ENCODE data around the gene FBRSL1.
"Not testable (repeated sequence)": the region's sequence is repeated elsewhere in the genome, so short reads cannot be mapped to it uniquely, and the experiment has no call there.

The FBRSL1 gene

DNA sequence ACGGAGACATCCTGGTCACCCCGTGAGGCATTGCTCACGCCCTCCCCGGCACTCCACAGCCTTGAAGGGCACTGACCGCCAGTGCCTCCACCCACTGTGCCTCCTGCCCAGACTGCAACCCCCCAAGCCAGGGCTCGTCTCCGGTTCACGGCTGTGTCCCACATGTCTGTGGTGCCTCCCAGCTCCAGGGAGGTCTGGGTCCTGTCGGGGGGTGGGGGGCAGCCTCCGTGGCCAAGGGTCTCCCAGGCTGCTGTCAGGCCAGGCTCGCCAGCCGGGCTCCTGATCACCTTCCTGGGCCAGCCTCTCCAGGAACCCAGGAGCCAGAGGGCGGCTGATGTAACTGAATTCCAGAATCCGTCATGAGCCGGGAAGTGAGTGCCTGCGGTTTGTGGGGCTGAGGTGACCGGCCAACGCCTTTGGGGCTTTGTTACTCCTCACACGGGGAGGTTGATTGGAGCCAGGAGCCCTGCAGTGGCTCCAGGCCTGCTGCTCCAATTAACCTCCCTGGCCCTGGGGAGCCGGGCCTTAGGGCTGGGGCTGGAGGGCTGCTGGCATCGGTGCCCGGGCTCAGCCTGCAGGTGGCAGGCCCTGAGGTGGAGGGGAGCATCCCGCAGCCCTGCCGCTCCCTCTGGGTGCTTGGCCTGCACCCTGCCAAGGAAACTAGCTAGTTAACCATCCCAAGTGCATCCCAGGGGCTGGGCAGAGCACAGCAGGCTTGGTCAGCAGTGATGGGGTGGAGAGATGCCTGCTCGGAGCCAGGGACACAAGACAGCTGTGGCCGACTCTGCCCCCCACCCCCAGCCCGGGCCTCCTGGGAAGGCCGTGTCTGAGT lies 36.4 kb upstream of the FBRSL1 start:
- DNase-seq (ENCODE audit: low read depth), result no peak

DNA sequence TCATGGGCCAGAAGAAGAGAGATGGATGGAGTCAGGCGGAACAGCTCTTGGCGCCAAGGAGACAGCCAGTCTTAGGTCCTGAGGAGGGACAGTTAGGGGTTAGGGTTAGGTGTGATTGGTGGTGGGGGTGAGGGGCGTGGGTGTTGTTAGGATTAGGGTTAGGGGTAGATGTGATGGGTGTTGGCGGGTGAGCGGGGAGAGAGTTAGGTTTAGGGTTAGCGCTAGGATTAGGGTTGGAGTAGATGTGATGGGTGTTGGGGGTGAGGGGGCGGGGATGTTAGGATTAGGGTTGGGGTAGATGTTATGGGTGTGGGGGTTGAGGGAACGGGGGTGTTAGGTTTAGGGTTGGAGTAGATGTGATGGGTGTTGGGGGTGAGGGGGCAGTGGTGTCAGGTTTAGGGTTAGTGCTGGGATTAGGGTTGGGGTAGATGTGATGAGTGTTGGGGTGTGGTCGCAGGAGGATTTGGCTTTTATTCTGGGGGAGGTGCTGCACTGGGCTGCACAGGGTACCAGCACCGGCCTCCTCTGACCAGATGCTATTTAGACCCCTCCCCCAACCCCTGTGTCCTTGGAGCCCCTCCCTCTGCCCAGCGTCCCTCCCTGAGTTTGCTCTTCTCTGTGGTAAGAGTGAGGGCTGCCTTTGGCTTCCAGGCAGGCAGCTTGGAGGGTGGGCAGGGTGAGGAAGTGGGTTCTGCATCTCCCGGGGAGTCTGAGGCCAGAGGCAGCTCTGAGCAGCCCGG lies 35.6 kb upstream of the FBRSL1 start:
- DNase-seq (ENCODE audit: low read depth), result no peak

DNA sequence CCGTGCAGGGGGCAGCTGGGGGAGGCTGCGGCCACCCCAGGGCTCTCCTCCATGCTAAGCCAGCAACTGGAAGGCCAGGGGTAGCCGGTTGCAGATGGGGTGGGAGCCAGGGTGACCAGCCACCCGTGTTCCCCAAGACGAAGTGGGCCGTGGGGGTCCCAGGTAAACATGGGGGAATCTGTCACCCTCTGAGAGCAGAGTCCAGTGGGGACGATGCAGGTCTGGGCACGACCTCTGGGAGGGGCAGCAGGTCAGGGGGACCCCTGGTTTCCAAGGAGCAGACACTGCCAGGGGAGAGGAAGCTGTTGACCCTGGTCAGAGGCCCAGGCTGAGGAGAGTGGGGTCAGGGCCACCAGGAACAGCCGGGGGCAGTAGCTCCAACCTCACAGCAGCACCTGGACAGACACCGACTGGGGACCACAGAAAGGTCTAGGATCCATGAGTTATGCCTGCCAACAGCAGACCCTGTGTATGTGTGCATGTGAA lies 35.0 kb upstream of the FBRSL1 start:
- no peak for DNase-seq (ENCODE audit: low read depth)

DNA sequence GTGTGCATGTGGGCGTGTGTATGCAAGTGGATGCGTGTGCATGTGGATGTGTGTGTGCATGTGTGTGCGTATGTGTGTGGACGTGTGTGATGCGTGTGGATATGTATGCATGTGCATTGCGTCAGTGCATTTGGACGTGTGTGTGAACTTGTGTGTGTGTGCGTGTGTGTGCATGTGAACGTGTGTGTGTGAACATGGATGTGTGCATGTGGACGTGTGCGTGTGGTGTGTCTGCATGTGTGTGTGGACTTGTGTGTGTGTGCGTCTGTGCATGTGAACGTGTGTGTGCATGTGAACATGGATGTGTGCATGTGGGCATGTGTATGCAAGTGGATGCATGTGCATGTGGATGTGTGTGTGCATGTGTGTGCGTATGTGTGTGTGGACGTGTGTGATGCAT lies 34.4 kb upstream of the FBRSL1 start:
- no peak for DNase-seq (ENCODE audit: low read depth)

DNA sequence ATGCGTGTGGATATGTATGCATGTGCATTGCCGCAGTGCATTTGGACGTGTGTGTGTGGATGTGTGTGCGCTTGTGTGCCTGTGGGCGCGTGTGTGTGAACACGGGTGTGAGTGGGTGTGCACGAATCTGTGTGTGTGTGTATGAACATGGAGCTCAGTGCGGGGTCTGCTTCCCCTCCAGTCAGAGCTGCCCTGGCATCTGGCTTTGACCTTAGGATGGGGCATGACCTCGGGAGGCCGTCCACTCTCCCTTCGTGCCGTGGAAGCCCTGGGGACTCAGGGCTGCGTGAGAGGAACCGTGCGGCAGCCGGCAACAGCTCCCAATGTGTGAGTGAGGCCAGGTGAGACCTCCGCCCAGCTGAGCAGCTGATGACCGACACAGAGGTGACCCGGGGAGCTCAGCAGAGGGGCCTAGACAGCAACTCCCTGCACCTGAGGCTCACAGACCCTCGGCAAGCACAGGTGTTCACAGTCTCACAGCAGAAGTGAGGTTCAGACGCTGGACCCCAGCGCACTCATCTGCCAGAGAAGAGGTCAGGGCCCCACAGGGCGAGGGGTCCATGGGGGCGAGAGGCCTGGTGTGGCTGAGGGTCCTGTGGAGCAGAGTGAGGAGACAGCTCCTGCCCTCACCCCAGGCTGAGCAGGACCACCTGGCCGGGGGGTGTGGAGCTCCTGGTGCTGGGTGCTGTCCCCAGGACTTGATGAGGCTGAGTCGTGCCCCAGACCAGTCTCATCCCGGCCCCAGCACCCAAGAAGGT lies 33.6 kb upstream of the FBRSL1 start:
- no peak for DNase-seq (ENCODE audit: low read depth)

DNA sequence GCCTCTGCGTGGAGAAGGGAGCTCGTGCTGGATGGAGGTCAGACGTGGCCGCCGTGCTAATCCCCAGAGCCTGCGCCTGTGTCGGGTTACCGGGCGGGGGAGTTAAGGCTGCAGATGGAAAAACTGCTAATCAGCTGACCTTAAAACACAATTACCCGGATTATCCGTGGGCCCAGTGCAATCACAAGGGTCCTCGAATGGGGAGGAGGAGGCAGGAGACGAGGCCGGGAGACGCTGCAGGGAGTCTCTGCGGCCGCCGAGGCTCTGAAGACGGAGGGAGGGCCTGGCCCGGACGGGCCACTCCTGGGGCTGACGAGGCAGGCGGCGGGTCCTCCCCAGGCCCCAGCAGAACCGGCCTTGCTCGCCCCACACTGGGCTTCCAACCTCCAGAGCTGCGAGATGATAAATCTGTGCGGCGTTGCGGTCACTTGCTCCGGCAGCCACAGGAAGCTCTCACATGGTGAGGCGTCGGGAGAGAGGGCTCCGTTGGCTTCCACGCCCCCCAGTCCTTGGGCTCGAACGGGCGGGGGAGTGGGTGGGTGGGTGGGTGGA lies 32.9 kb upstream of the FBRSL1 start:
- no peak for DNase-seq (ENCODE audit: low read depth)

DNA sequence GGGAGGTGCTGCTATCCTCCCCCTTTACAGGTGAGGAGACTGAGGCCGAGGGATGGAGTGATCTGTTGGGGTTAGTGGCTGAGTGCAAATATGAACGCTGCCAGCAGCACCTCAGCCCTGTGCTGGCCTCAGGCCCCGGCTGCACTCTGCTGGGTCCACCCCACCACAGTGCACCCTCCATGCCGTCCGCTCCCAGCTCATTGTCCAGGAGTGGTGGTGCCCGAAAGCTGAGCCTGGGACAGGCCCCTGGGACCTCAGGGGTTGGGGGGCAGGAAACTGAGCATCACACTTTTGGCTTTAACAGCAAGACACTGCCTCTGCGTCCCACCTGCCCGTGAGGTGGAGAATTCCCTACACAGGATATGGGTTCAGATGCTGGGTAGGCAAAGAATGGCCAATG lies 31.5 kb upstream of the FBRSL1 start:
- DNase-seq (ENCODE audit: low read depth), result no peak

DNA sequence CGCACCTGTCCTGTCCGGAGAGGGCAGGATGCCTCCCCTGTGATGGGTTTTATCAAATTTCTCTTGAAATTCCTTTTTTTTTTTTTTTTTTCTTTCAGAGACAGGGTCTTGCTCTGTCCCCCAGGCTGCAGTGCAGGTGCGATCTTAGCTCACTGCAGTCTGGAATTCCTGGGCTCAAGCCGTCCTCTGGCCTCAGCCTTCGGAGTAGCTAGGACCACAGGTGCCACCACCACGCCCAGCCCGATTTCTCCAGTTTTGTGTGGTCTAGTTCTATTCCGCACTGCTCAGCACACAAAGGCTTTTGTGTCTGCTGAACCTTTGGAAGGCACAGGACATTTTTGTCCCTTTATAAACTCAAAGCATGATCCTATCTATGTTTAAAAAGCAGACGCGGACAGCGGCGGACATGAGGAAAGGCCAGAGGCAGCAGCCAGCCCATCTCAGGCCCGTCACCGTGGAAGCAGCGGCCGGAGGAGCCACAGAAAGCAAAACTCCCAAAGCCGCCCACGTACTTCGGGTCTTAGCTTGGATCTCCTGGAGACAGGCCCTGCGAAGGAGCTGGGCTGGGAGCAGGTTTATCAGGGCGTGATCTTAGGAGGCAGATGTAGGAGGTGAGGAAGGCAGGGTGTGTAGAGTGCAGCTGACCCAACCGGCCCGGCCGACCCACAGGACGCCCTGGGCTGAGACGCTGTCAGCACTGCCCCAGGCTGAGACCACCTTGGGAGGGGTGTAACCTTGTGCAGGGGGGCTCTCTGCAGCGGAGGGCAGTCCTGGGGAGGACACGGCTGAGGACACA lies 30.9 kb upstream of the FBRSL1 start:
- DNase-seq (ENCODE audit: low read depth), result no peak

DNA sequence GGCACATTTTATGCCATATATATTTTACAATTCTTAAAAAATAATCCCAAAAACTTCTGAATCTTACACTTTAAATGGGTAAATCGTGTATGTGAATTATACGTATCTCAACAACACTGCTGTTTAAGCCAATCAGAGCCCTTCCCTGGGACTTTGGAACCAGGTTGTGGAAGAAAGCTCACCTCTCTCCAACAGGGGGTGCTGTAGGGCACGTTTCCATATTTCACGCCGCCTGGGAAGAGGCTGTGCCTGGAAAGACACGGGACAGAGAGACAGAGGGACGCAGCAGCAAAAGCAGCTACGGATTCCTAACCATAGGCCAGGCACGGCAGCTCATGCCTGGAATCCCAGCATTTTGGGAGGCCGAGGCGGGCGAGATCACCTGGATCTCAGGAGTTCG lies 29.4 kb upstream of the FBRSL1 start:
- no peak for DNase-seq (ENCODE audit: low read depth)

DNA sequence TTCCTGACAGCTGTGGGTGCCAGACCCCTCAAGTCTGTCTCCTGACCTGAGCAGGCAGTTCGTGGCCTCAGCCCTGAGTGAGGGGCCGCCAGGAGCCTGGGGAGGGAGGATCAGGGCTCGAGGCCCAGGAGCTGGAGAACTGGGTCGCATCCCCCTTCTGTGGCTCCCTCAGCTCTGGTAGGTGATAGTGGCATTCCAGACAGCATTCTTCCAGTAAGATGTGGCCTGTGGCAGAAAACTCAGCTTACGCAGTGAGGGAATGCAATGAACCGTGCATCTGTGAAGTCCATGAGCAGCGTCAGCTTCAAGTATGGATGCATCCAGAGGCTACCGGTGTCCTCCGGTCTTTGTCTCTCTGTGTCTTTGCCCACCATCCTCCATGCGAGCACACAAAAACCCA lies 28.4 kb upstream of the FBRSL1 start:
- DNase-seq (ENCODE audit: low read depth), result no peak

DNA sequence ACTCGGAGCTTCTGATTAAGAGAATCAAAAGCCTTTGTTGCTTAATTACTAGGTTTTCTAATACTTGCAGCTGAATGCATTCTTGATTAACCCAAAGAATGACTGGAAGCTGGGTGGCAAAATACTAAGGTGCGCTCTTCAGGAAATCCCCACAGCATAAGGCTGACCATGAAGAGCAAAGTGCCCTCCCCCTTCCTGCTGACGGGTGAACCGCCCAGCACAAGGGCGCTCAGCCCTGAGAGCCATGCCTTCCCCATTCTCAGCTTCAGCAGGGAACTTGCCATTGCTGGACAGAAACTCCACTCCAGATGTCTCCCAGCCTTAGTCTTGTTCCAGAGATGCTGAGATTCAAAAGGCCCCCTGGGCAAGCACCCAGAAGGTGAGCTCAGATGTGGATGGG lies 27.2 kb upstream of the FBRSL1 start:
- no peak for DNase-seq (ENCODE audit: low read depth)

DNA sequence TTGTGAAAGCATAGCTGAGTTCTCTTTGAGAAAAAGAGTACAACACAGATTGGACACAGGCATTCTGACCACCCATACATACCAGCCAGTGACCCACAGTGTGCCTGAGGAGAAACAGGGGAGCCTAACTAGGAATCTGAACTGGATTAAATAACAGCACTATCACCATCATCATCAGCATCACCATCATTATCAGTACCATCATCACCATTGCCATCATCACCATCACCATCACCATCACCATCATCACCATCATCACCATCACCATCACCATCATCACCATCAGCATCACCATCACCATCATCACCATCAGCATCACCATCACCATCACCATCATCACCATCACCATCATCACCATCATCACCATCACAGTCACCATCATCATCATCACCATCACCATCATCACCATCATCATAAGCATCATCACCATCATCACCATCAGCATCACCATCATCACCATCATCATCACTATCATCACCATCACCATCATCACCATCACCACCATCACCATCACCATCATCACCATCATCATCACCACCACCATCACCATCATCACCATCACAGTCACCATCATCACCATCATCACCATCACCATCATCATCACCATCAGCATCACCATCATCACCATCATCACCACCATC lies 26.5 kb upstream of the FBRSL1 start:
- DNase-seq (ENCODE audit: low read depth), result not testable (repeated sequence)

DNA sequence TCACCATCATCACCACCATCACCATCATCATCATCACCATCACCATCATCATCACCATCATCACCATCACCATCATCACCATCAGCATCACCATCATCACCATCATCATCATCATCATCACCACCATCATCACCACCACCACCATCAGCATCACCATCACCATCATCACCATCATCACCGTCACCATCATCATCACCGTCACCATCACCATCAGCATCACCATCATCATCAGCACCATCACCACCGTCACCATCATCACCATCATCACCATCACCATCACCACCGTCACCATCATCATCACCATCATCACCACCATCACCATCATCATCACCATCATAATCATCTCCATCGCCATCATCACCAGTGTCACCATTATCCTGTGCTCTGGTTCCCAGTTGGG lies 25.6 kb upstream of the FBRSL1 start:
- not testable (repeated sequence) for DNase-seq (ENCODE audit: low read depth)

DNA sequence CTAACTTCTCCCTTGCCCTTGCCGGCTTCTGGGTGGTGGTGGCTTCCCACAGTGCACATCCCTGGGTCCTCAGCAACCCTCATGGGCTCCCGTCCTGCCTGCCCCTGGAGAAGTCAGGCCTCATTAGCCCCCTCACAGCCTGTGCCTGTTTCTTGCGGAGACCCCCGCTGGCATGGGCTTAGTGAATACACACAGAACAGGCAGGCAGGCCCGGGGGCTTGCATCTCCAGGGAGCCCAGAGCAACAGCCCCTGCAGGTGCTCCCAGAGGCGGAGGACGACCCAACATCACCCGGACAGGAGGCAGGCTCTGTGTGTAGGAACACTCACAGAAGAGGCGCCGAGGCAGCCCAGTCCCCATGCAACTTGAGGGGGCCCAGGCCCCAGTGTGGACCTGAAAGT lies 25.1 kb upstream of the FBRSL1 start:
- DNase-seq (ENCODE audit: low read depth), result no peak

DNA sequence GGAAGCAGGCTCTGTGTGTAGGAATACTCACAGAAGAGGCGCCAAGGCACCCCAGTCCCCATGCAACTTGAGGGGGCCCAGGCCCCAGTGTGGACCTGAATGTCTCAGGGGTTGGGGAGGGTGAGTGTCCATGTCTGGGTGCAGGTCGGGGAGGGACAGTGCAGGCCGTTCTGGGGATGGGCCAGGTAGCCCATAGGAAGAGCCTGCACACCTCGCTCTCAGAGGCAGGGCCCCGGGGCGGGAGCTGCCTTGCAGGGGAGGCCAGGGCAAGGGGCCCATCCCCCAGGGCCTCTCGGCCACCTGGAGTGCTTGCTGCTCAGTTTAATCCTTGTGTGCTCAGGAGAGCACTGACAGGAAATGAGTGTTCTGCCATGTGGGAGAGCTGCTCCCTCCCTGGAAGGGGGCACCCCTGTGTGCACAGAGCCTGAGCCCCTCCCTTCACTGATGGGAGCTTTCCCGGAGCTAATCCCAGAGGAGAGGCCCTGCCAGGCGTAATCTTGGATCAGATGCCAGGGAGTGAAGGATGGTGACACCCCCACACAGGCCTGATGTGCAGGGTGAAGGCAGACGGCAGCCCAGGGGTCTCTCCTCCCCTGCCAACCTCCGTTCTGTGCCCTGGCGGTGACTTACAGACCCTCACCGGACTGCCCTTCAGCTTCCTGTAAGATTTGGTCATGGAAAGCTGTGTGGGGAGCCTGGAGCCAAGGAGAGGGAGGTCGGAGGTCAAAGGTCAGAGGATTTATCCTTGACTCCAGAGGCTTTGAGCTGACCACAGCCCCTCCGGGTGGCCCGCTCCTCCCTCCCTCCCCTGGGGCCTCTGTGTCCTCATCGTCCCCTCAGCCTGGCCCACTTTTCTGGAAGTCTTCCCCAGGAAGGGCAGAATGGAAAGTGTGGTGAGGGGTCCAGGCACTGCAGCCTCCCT lies 24.4 kb upstream of the FBRSL1 start:
- no peak for DNase-seq (ENCODE audit: low read depth)

DNA sequence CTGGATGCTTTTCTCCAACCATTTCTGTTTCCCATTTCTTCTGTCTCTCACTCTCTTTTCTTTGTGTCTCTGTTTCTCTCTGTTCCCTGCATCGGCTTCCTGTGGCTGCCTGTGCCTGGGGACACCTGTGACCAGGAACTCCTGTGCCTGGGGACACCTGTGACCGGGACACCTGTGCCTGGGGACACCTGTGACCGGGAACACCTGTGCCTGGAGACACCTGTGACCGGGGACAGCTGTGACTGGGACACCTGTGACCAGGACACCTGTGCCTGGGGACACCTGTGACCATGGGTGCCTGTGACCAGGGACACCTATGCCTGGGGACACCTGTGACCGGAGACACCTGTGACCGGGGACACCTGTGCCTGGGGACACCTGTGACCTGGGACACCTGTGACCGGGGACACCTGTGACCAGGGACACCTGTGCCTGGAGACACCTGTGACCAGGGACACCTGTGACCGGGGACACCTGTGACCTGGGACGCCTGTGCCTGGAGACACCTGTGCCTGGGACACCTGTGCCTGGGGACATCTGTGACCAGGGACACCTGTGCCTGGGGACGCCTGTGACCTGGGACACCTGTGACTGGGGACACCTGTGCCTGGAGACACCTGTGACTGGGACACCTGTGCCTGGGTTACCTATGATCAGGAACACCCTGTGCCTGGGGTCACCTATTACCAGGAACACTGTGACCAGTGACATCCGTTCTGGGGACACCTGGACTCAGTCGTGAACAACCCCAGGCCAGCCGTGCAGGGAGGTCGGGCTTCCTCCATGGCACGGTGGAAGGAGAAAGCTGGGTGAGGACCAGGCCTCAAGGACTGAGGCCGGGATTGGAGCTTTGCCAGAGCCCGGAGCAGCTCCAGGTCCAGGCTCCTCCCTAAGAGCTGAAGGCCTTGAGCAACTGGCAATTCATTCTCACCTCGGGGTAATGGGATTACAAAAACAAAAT lies 23.4 kb upstream of the FBRSL1 start:
- DNase-seq (ENCODE audit: low read depth), result no peak

DNA sequence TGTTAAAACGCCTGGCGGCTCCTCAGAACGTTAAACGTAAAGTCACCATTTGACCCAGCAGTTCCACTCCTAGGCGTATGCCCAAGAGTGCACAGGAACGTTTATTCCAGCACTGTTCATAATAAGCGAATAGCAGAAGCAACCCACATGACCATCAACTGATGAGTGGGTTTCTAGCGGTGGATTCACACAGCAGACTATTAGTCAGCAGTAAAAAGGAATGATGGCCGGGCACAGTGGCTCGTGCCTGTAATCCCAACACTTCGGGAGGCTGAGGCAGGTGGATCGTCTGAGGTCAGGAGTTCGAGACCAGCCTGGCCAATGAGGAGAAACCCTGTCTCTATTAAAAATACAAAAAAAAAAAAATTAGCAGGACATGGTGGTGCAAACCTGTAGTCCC lies 22.4 kb upstream of the FBRSL1 start:
- no peak for DNase-seq (ENCODE audit: low read depth)

DNA sequence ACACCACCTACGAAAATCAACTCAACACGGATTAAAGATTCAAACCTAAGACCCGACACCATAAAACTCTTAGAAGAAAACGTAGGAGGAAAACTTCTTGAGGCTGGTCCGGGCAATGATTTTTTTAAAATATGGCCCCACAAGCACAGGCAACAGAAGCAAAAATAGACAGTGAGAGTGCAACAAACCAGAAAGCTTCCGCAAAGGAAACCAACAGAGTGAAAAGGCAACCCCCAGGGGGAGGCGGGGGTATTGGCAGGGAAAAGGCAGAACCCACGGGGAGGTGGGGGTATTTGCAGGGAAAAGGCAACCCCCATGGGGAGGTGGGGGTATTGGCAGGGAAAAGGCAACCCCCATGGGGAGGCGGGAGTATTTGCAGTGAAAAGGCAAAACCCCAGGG lies 20.5 kb upstream of the FBRSL1 start:
- DNase-seq (ENCODE audit: low read depth), result no peak

DNA sequence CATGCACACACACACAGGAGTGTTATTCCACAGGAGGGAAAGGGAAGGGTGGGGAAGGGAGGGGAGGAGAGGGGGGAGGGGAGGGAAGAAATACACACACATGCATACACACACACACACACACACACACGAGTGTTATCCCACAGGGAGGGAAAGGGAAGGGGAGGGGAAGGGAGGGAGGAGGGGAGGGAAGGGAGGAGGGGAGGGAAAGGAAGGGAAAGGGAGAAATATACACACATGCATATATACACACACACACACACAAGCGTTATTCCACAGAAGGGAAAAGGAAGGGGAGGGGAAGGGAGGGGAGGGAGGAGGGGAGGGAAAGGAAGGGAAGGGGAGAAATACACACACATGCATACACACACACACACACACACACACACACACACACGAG lies 19.6 kb upstream of the FBRSL1 start:
- DNase-seq (ENCODE audit: low read depth), result no peak
